Activated CD8-positive, alpha-beta memory T cell treated with anti-CD3 and anti-CD28 coated beads for 48 hours (primary cell): ENCODE measurements around the gene PIGV.
A peak's percentile ranks its signal among the peaks of the same experiment; 100 is the strongest.
"Not testable (repeated sequence)": the region's sequence is repeated elsewhere in the genome, so short reads cannot be mapped to it uniquely, and the experiment has no call there.

Experiments used
- DNase-seq, 3 experiments: peaks; one replicate each; pipeline ENCODE4 v3.0.0-alpha.2; 2020; ENCODE audit warnings: low read depth in 2 of 3, low spot score in 2 of 3

Gene PIGV

GRCh38 chr1:26831546-26832248 is 43.9 kb downstream of the PIGV start:
- DNase-seq = no peak

GRCh38 chr1:26832249-26832960 is 44.7 kb downstream of the PIGV start:
- no peak for DNase-seq

- peak; percentile 35 to 59 (median 58) for DNase-seq
Measured at GRCh38 chr1:26833432-26834405, 46.0 kb downstream of the PIGV start.

GRCh38 chr1:26837665-26838064 is 49.9 kb downstream of the PIGV start:
- DNase-seq = not testable (repeated sequence)

GRCh38 chr1:26838474-26839338 is 51.0 kb downstream of the PIGV start:
- peak in 1 of 3 experiments; percentile 29 for DNase-seq

GRCh38 chr1:26839339-26839722 is 51.6 kb downstream of the PIGV start:
- no peak for DNase-seq

GRCh38 chr1:26839779-26840178 is 52.0 kb downstream of the PIGV start:
- no peak for DNase-seq

- no peak for DNase-seq
Measured at GRCh38 chr1:26844424-26845196, 56.9 kb downstream of the PIGV start.

- not testable (repeated sequence) for DNase-seq
Measured at GRCh38 chr1:26847826-26848225, 60.1 kb downstream of the PIGV start.
